Measurements from ENCODE around the gene ZNF407.

ZNF407 gene

DNA sequence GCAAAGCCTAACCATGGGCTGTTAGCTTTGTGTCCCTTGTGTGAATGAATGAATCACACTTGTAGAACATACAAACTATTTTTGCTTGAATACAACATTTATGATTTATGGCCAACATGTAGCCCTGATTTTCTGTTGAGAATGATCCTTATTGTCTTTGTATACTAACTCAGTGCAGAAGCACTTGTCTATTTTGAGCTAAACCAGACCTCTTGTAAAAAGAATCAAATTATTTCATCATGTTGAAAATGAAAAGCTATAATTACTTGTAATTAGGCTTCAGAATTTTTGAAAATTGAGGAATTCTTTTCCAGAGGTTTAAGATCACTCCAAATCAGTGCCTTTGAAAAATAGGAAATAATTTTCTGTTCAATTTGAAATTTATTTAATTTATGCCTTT is 85.9 kb downstream of the ZNF407 start:
- Histone ChIP-seq H3K9me3 (ENCODE audit: control insufficient read depth, insufficient read depth, low read depth, low read length) (no peaks in the 10 kb centered on the region), H3K27ac (ENCODE audit: extremely low read depth, low read depth, low read length) (no peak overlapping the region), H3K36me3 (ENCODE audit: control insufficient read depth in 2 of 2, insufficient read depth in 1 of 2, low read length in 2 of 2) (no peaks in the 10 kb centered on the region; a peak in 1 of 3 replicates), H3K4me3 (ENCODE audit: low read depth, low read length) (no peak overlapping the region), H3K4me1 (ENCODE audit: control insufficient read depth, insufficient read depth, low read length) (peaks cover 16% of the 10 kb centered on the region)
- POLR2A ChIA-PET: no interaction called here
- TF ChIP-seq ZNF777 (tag by site-specific recombination; IDR thresholded peaks at IDR 0.05; ENCODE audit: borderline replicate concordance): no peak
- CTCF ChIA-PET: interaction anchor here (0.8 to 1.3 kb wide), 2 partner anchors 14 to 27 kb away, joined by 3 to 5 read pairs; no protein-coding TSS in a partner anchor

DNA sequence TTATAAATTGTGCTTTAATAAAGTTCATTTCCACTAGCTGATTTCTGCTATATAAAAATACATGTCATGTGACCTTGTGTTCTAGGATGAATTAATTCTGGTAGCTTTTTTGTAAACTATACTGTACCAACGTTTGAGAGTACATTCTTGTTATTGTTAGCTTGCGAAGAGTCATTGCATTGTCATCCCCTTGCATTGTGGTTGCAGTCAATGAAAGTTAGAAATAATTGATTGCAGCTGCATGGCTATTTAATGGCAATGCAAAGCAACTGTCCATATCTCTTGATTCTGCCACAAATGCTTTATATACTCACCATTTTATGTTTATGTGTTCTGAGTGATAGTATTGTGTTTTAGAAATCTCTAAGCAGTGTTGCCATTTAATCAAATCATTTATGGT is 91.6 kb downstream of the ZNF407 start:
- Histone ChIP-seq H3K36me3 (ENCODE audit: control insufficient read depth in 2 of 2, insufficient read depth in 1 of 2, low read length in 2 of 2) (no peaks in the 10 kb centered on the region), H3K9me3 (ENCODE audit: control insufficient read depth, insufficient read depth, low read depth, low read length) (no peaks in the 10 kb centered on the region), H3K4me3 (ENCODE audit: low read depth, low read length) (no peak overlapping the region), H3K27ac (ENCODE audit: extremely low read depth, low read depth, low read length) (no peak overlapping the region), H3K4me1 (ENCODE audit: control insufficient read depth, insufficient read depth, low read length) (peaks cover 5% of the 10 kb centered on the region; the same call in 1 of the 2 replicates)
- TF ChIP-seq, protein P1, sequence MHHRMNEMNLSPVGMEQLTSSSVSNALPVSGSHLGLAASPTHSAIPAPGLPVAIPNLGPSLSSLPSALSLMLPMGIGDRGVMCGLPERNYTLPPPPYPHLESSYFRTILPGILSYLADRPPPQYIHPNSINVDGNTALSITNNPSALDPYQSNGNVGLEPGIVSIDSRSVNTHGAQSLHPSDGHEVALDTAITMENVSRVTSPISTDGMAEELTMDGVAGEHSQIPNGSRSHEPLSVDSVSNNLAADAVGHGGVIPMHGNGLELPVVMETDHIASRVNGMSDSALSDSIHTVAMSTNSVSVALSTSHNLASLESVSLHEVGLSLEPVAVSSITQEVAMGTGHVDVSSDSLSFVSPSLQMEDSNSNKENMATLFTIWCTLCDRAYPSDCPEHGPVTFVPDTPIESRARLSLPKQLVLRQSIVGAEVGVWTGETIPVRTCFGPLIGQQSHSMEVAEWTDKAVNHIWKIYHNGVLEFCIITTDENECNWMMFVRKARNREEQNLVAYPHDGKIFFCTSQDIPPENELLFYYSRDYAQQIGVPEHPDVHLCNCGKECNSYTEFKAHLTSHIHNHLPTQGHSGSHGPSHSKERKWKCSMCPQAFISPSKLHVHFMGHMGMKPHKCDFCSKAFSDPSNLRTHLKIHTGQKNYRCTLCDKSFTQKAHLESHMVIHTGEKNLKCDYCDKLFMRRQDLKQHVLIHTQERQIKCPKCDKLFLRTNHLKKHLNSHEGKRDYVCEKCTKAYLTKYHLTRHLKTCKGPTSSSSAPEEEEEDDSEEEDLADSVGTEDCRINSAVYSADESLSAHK (tag by site-specific recombination; IDR thresholded peaks at IDR 0.05): no peak
- no peak for TF ChIP-seq GLI2 (tag by site-specific recombination; IDR thresholded peaks at IDR 0.05; ENCODE audit: borderline replicate concordance, low read depth)
- no peak for TF ChIP-seq RBAK (tag by site-specific recombination; IDR thresholded peaks at IDR 0.05)
- TF ChIP-seq ZNF184 (tag by site-specific recombination; IDR thresholded peaks at IDR 0.05): no peak
- TF ChIP-seq ZNF37A (tag by site-specific recombination; IDR thresholded peaks at IDR 0.05): no peak
- no peak for TF ChIP-seq ZNF155 (tag by site-specific recombination; IDR thresholded peaks at IDR 0.05)
- no peak for TF ChIP-seq GFI1B (tag by site-specific recombination; IDR thresholded peaks at IDR 0.05)
- no peak for TF ChIP-seq ZFP69B (tag by site-specific recombination; IDR thresholded peaks at IDR 0.05)
- no peak for TF ChIP-seq ZNF426 (tag by site-specific recombination; IDR thresholded peaks at IDR 0.05)
- no peak for TF ChIP-seq SETDB1 (IDR thresholded peaks at IDR 0.05; ENCODE audit: insufficient read length, low read length)
- ChIA-PET CTCF (interaction anchor here (0.6 kb wide), 1 partner anchor 328 kb away, joined by 3 read pairs; no protein-coding TSS in a partner anchor), POLR2A (no interaction called here)

DNA sequence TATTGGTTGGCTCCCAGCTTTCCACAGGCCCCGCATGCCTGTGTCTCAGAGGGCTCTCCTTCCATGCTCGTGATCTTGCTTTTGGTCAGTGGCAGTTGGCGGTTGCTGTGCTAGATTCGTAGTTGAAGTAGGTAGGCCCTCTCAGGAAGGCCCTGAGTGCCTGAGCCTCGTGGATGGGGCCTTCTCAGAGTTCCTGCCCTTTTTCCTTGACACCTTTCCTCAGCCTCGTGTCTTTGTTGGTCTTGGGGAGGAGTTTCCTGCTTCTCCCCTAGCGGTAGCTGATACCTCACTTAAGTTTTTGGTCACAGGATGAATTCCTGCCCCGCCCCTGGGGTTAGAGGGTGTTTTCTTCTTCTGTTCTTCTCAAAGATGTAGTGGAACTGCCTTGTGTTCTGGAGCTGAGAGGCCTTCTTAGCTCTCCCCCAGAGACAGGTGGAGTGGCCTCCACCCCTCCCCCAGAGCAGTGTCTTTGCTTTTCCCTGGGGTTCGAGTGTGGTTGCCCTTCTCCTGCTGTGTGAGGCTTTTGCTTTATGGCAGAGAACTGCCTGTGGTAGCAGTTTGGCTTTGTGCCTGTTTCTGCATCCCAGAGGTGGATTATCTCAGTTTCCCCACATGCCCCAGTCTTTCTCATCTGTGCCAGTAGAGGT is 94.8 kb downstream of the ZNF407 start:
- ChIA-PET POLR2A (no interaction called here), CTCF (interaction anchor here (0.6 kb wide), 1 partner anchor 14 kb away, joined by 3 read pairs; no protein-coding TSS in a partner anchor)
- Histone ChIP-seq H3K9me3 (ENCODE audit: control insufficient read depth, insufficient read depth, low read depth, low read length) (no peaks in the 10 kb centered on the region), H3K36me3 (ENCODE audit: control insufficient read depth in 2 of 2, insufficient read depth in 1 of 2, low read length in 2 of 2) (no peaks in the 10 kb centered on the region), H3K4me3 (ENCODE audit: low read depth, low read length) (no peak overlapping the region), H3K27ac (ENCODE audit: extremely low read depth, low read depth, low read length) (no peak overlapping the region), H3K4me1 (ENCODE audit: control insufficient read depth, insufficient read depth, low read length) (no peaks in the 10 kb centered on the region)
- no peak for TF ChIP-seq ZNF292 (tag by site-specific recombination; IDR thresholded peaks at IDR 0.05; ENCODE audit: borderline replicate concordance, low read depth)
- no peak for TF ChIP-seq KLF1 (tag by site-specific recombination; IDR thresholded peaks at IDR 0.05)
- TF ChIP-seq, protein P2, sequence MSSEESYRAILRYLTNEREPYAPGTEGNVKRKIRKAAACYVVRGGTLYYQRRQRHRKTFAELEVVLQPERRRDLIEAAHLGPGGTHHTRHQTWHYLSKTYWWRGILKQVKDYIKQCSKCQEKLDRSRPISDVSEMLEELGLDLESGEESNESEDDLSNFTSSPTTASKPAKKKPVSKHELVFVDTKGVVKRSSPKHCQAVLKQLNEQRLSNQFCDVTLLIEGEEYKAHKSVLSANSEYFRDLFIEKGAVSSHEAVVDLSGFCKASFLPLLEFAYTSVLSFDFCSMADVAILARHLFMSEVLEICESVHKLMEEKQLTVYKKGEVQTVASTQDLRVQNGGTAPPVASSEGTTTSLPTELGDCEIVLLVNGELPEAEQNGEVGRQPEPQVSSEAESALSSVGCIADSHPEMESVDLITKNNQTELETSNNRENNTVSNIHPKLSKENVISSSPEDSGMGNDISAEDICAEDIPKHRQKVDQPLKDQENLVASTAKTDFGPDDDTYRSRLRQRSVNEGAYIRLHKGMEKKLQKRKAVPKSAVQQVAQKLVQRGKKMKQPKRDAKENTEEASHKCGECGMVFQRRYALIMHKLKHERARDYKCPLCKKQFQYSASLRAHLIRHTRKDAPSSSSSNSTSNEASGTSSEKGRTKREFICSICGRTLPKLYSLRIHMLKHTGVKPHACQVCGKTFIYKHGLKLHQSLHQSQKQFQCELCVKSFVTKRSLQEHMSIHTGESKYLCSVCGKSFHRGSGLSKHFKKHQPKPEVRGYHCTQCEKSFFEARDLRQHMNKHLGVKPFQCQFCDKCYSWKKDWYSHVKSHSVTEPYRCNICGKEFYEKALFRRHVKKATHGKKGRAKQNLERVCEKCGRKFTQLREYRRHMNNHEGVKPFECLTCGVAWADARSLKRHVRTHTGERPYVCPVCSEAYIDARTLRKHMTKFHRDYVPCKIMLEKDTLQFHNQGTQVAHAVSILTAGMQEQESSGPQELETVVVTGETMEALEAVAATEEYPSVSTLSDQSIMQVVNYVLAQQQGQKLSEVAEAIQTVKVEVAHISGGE (tag by site-specific recombination; conservative IDR thresholded peaks at IDR 0.05; ENCODE audit: low read depth): no peak
- TF ChIP-seq ZNF514 (tag by site-specific recombination; IDR thresholded peaks at IDR 0.05): no peak
- TF ChIP-seq BCL11A (tag by site-specific recombination; IDR thresholded peaks at IDR 0.05; ENCODE audit: low read depth): no peak
- TF ChIP-seq, protein P3, sequence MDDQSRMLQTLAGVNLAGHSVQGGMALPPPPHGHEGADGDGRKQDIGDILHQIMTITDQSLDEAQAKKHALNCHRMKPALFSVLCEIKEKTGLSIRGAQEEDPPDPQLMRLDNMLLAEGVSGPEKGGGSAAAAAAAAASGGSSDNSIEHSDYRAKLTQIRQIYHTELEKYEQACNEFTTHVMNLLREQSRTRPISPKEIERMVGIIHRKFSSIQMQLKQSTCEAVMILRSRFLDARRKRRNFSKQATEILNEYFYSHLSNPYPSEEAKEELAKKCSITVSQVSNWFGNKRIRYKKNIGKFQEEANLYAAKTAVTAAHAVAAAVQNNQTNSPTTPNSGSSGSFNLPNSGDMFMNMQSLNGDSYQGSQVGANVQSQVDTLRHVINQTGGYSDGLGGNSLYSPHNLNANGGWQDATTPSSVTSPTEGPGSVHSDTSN (CRISPR knock-in tag; IDR thresholded peaks at IDR 0.05): no peak
- no peak for TF ChIP-seq HOXD13 (CRISPR knock-in tag; IDR thresholded peaks at IDR 0.05; ENCODE audit: borderline replicate concordance)
- no peak for TF ChIP-seq TCF7L2 (IDR thresholded peaks at IDR 0.05; ENCODE audit: borderline replicate concordance, low read depth, low read length)
- TF ChIP-seq ZNF610 (tag by site-specific recombination; IDR thresholded peaks at IDR 0.05; ENCODE audit: borderline replicate concordance): no peak
- TF ChIP-seq ZNF664 (tag by site-specific recombination; IDR thresholded peaks at IDR 0.05): no peak
- TF ChIP-seq ZNF626 (tag by site-specific recombination; IDR thresholded peaks at IDR 0.05): no peak
- TF ChIP-seq IKZF3 (tag by site-specific recombination; IDR thresholded peaks at IDR 0.05): no peak
- no peak for TF ChIP-seq ZNF311 (tag by site-specific recombination; IDR thresholded peaks at IDR 0.05; ENCODE audit: borderline replicate concordance)
- TF ChIP-seq ZNF23 (tag by site-specific recombination; IDR thresholded peaks at IDR 0.05; ENCODE audit: borderline replicate concordance): no peak
- TF ChIP-seq ZNF76 (tag by site-specific recombination; IDR thresholded peaks at IDR 0.05; ENCODE audit: borderline replicate concordance, low read depth): no peak

Data from HEK293 (cell line).